Measurements from ENCODE around the gene STT3B. TPM values are rescaled to one million over a fixed set of nuclear protein-coding genes. Genes with fewer than 3 reads are reported as not detected.

The STT3B gene
- total and polyA plus RNA-seq, 3 donors from 2014 or later = 140 to 231 (median 178) TPM

DNA sequence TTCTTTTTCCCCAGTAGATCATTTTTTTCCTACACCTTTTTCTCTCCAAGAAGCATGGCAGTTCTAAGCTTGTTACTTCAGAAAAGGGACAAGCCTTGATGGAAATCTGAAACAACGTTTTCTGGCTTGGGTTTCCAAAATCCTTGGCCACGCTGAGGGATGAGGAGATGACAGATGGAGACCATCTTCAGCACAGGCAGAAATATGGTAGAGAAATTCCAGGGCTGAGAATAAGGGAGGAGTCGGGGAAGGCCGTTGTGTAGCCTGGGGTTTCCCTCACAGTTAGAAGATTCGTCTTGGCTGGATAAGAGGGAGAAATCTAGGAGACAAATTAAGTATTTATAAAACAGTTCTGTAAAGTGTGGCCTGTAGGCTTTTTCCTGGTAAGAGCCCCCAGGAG, 33.9 kb upstream of the STT3B start:
- Histone ChIP-seq H3K27ac (no peak overlapping the region), H3K4me1 (no peaks in the 10 kb centered on the region), H3K9me3 (no peaks in the 10 kb centered on the region), H3K27me3 (no peaks in the 10 kb centered on the region), H3K4me3 (no peak overlapping the region), H3K36me3 (ENCODE audit: low read depth, missing control alignments) (no peaks in the 10 kb centered on the region)
- 76 to 79% methylated on average over 5 of the region's 5 CpGs for WGBS, 2 donors
- TF ChIP-seq, protein P1, sequence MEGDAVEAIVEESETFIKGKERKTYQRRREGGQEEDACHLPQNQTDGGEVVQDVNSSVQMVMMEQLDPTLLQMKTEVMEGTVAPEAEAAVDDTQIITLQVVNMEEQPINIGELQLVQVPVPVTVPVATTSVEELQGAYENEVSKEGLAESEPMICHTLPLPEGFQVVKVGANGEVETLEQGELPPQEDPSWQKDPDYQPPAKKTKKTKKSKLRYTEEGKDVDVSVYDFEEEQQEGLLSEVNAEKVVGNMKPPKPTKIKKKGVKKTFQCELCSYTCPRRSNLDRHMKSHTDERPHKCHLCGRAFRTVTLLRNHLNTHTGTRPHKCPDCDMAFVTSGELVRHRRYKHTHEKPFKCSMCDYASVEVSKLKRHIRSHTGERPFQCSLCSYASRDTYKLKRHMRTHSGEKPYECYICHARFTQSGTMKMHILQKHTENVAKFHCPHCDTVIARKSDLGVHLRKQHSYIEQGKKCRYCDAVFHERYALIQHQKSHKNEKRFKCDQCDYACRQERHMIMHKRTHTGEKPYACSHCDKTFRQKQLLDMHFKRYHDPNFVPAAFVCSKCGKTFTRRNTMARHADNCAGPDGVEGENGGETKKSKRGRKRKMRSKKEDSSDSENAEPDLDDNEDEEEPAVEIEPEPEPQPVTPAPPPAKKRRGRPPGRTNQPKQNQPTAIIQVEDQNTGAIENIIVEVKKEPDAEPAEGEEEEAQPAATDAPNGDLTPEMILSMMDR (IDR thresholded peaks at IDR 0.05) = no peak
- TF ChIP-seq POLR2A (IDR thresholded peaks at IDR 0.05) = no peak
- DNase-seq = no peak
- intact Hi-C loops (cut with DNase I; ENCODE audit: low total_unique reads) = no loop called here

DNA sequence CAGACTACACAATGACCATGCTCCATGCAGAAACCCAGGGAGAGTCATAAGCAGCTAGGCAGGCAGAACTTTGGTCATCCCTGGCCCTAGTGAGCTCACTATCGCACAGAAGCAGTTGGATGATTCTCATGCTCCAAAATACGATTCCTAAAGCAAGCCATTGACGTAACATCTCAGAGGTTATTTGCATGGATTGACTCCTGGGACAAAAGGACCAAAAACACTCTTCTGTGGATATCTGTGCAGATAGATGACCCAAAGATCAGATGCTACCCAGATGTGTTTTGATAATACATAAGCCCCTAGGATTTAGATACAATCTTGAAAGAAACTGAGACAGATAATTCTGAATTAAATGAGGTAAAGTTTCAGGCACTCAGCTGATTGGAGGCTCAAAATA, 33.4 kb upstream of the STT3B start:
- Histone ChIP-seq H3K27ac (no peak overlapping the region), H3K4me3 (no peak overlapping the region), H3K4me1 (no peaks in the 10 kb centered on the region), H3K27me3 (no peaks in the 10 kb centered on the region), H3K36me3 (ENCODE audit: low read depth, missing control alignments) (no peaks in the 10 kb centered on the region), H3K9me3 (no peaks in the 10 kb centered on the region)
- 75 to 98% methylated on average over 3 of the region's 3 CpGs for WGBS, 2 donors
- intact Hi-C loops (cut with DNase I; ENCODE audit: low total_unique reads) = no loop called here
- TF ChIP-seq, protein P1 (IDR thresholded peaks at IDR 0.05) = no peak
- no peak for TF ChIP-seq POLR2A (IDR thresholded peaks at IDR 0.05)
- DNase-seq = no peak

DNA sequence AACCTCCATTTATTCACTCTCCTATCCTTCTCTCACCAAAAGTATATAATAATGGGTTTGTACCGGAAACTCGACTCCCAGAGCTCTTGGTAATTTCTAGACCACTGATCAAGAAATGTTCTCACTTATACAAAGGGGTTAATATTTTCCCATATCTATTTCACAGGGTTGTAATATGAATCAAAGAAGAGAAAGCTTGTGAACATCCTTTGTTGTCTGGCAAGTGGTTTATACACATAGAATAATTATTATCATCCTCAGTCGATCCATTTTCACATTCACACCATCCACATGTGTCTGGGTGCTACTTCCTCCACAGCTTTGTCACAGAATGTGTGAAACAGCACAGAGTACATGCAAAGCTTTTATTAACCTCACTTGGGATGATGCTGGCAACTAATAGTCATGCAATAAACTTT, 29.9 kb upstream of the STT3B start:
- Histone ChIP-seq H3K4me1 (no peaks in the 10 kb centered on the region), H3K4me3 (no peak overlapping the region), H3K36me3 (ENCODE audit: low read depth, missing control alignments) (no peaks in the 10 kb centered on the region), H3K9me3 (no peaks in the 10 kb centered on the region), H3K27ac (no peak overlapping the region), H3K27me3 (no peaks in the 10 kb centered on the region)
- 73 to 81% methylated on average over 3 of the region's 3 CpGs for WGBS, 2 donors
- no peak for DNase-seq
- TF ChIP-seq, protein P1 (IDR thresholded peaks at IDR 0.05) = no peak
- no peak for TF ChIP-seq POLR2A (IDR thresholded peaks at IDR 0.05)
- intact Hi-C loops (cut with DNase I; ENCODE audit: low total_unique reads) = no loop called here

DNA sequence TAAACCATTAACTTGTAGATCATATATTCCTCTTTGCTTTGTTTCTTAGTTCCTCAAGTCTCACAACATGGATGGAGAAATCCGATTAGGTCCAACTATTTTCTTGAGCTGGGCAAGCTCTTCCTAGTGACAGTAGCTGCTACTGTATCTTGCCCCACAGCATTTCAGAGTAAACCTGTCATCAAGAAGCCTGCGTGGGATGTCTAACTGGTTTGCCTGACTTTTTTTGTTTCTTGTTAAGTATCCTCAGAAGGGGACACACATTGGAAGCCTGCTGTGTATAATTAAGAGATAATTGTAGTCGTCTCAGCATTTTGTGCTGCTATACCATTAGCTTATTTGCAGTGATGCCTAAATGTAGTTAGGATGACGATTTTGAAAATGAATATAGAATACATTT, 29.3 kb upstream of the STT3B start:
- intact Hi-C loops (cut with DNase I; ENCODE audit: low total_unique reads) = no loop called here
- 69 to 71% methylated on average over 4 of the region's 4 CpGs for WGBS, 2 donors
- no peak for TF ChIP-seq POLR2A (IDR thresholded peaks at IDR 0.05)
- TF ChIP-seq, protein P1 (IDR thresholded peaks at IDR 0.05) = no peak
- Histone ChIP-seq H3K9me3 (no peaks in the 10 kb centered on the region), H3K27ac (no peak overlapping the region), H3K27me3 (no peaks in the 10 kb centered on the region), H3K4me3 (no peak overlapping the region), H3K4me1 (no peaks in the 10 kb centered on the region), H3K36me3 (ENCODE audit: low read depth, missing control alignments) (no peaks in the 10 kb centered on the region)
- no peak for DNase-seq

DNA sequence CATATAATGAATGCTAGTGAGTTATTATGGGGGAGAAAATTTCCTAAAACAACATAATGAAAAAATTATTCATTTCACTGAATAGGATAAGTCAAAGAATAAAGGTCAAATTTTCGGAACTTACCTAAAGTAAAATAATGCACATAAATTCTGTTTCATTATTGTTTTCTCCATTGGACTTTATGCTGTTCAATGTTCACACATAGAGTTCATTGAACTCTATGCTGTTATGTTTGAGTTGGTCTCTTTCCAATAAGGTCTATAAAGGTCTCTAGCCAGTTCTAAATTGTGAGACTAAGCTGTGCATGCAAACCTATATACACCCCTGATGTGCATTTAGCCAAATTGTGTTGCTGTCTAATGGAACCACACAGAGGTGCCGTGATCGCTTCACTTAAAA, 28.5 kb upstream of the STT3B start:
- WGBS, 2 donors = 93 to 95% methylated on average over 3 of the region's 3 CpGs
- intact Hi-C loops (cut with DNase I; ENCODE audit: low total_unique reads) = no loop called here
- Histone ChIP-seq H3K4me1 (no peaks in the 10 kb centered on the region), H3K9me3 (no peaks in the 10 kb centered on the region), H3K27me3 (no peaks in the 10 kb centered on the region), H3K36me3 (ENCODE audit: low read depth, missing control alignments) (no peaks in the 10 kb centered on the region), H3K4me3 (no peak overlapping the region), H3K27ac (no peak overlapping the region)
- DNase-seq = no peak
- no peak for TF ChIP-seq POLR2A (IDR thresholded peaks at IDR 0.05)
- TF ChIP-seq, protein P1 (IDR thresholded peaks at IDR 0.05) = no peak
